Mesenchymal stem cell (in vitro differentiated cells and primary cell): ENCODE measurements around the gene LRIT3.

Experiments
- DNase-seq: peaks from one replicate; pipeline ENCODE4 v3.0.0-alpha.2; 2013
- H2AFZ ChIP-seq: one replicate; pipeline ENCODE4 v1.6.1; 2013; ENCODE audit warnings: low read depth, mild to moderate bottlenecking, control low read depth, inconsistent platforms, low read length, moderate library complexity
- H2AK5ac ChIP-seq: 2 replicates; pipeline ENCODE4 v1.6.1; 2013; ENCODE audit warnings: low read length, moderate library complexity, mild to moderate bottlenecking, inconsistent platforms; ENCODE audit not compliant: severe bottlenecking
- H2BK120ac ChIP-seq: one replicate; pipeline ENCODE4 v1.6.1; 2013; ENCODE audit warnings: low read depth, mild to moderate bottlenecking, inconsistent platforms, low read length, moderate library complexity
- H2BK12ac ChIP-seq, 2 experiments: one replicate each; pipeline ENCODE4 v1.6.1; 2013; ENCODE audit warnings: inconsistent platforms in 2 of 2, low read length in 2 of 2, mild to moderate bottlenecking in 2 of 2, moderate library complexity in 2 of 2, control low read depth in 1 of 2
- H2BK15ac ChIP-seq: one replicate; pipeline ENCODE4 v1.6.1; 2013; ENCODE audit warnings: mild to moderate bottlenecking, low read depth, inconsistent platforms; ENCODE audit not compliant: poor library complexity, severe bottlenecking
- H2BK5ac ChIP-seq: 2 replicates; pipeline ENCODE4 v1.6.1; 2013; ENCODE audit warnings: low read depth, mild to moderate bottlenecking, low read length, control low read depth, inconsistent platforms; ENCODE audit not compliant: poor library complexity, severe bottlenecking
- H3K14ac ChIP-seq, 2 experiments: one replicate each; pipeline ENCODE4 v1.6.1; 2013; ENCODE audit warnings: inconsistent platforms in 2 of 2, low read length in 2 of 2, control low read depth in 1 of 2, mild to moderate bottlenecking in 1 of 2, moderate library complexity in 1 of 2
- H3K18ac ChIP-seq, 2 experiments: one replicate each; pipeline ENCODE4 v1.6.1; 2013; ENCODE audit warnings: inconsistent platforms in 2 of 2, low read length in 2 of 2, control low read depth in 1 of 2, low read depth in 1 of 2, mild to moderate bottlenecking in 1 of 2
- H3K23ac ChIP-seq, 2 experiments: one replicate each; pipeline ENCODE4 v1.6.1; 2013; ENCODE audit warnings: inconsistent platforms in 2 of 2, low read length in 2 of 2, mild to moderate bottlenecking in 2 of 2, moderate library complexity in 2 of 2, control low read depth in 1 of 2
- H3K27ac ChIP-seq: 2 replicates; pipeline ENCODE4 v1.5.1; 2013; ENCODE audit warnings: mild to moderate bottlenecking, moderate library complexity, low read length, control low read depth, inconsistent platforms; ENCODE audit not compliant: poor library complexity, severe bottlenecking
- H3K27me3 ChIP-seq, 2 experiments: 2 replicates each; pipeline versions ENCODE4 v1.6.1 to v1.7.0; 2013; ENCODE audit warnings: low read length in 2 of 2, mild to moderate bottlenecking in 2 of 2, moderate library complexity in 2 of 2, control low read depth in 1 of 2, inconsistent platforms in 1 of 2; ENCODE audit not compliant: control insufficient read depth in 1 of 2, insufficient read depth in 1 of 2
- H3K36me3 ChIP-seq, 2 experiments: 2 replicates each; pipeline versions ENCODE4 v1.6.1 to v1.7.0; 2013; ENCODE audit warnings: low read length in 2 of 2, control low read depth in 1 of 2, inconsistent platforms in 1 of 2, low read depth in 1 of 2, mild to moderate bottlenecking in 1 of 2; ENCODE audit not compliant: insufficient read depth in 2 of 2, control insufficient read depth in 1 of 2
- H3K4ac ChIP-seq, 2 experiments: one replicate each; pipeline ENCODE4 v1.6.1; 2013; ENCODE audit warnings: inconsistent platforms in 2 of 2, low read length in 2 of 2, mild to moderate bottlenecking in 2 of 2, moderate library complexity in 2 of 2, control low read depth in 1 of 2, low read depth in 1 of 2
- H3K4me1 ChIP-seq: 2 replicates; pipeline ENCODE4 v1.6.1; 2013; ENCODE audit warnings: low read depth, low read length, control low read depth; ENCODE audit not compliant: control insufficient read depth, insufficient read depth
- H3K4me2 ChIP-seq: 2 replicates; pipeline ENCODE4 v1.6.1; 2013; ENCODE audit warnings: low read length, mild to moderate bottlenecking, inconsistent platforms; ENCODE audit not compliant: poor library complexity, severe bottlenecking
- H3K4me3 ChIP-seq, 2 experiments: 2 replicates each; pipeline versions ENCODE4 v1.5.1 to v1.7.0; 2013; ENCODE audit warnings: low read length in 2 of 2, mild to moderate bottlenecking in 2 of 2, control low read depth in 1 of 2, low read depth in 1 of 2; ENCODE audit not compliant: insufficient read depth in 1 of 2
- H3K79me1 ChIP-seq: replicated peaks from 2 replicates; pipeline ENCODE4 v1.6.1; 2013; ENCODE audit warnings: mild to moderate bottlenecking, control low read depth, low read length, inconsistent platforms; ENCODE audit not compliant: poor library complexity, severe bottlenecking
- H3K9ac ChIP-seq: 2 replicates; pipeline ENCODE4 v1.7.0; 2013; ENCODE audit warnings: mild to moderate bottlenecking, low read length, moderate library complexity
- H3K9me3 ChIP-seq: 2 replicates; pipeline ENCODE4 v1.7.0; 2013; ENCODE audit warnings: mild to moderate bottlenecking, low read length; ENCODE audit not compliant: control insufficient read depth
- H4K8ac ChIP-seq: one replicate; pipeline ENCODE4 v1.6.1; 2013; ENCODE audit warnings: inconsistent platforms, mild to moderate bottlenecking, low read length, moderate library complexity
- H4K91ac ChIP-seq: one replicate; pipeline ENCODE4 v1.6.1; 2013; ENCODE audit warnings: mild to moderate bottlenecking, low read length, inconsistent platforms
- WGBS: methylation state at CpG from one replicate; pipeline ENCODE4 v1.1.7; 2013; ENCODE audit warnings: mixed read lengths; 5-methylcytosine and 5-hydroxymethylcytosine counted together

LRIT3 gene

GRCh38 chr4:109914322-109914721 lies 66.4 kb downstream of the LRIT3 start:
- WGBS = 98% methylated on average over 3 of the region's 3 CpGs
- Histone ChIP-seq H3K36me3 (no peaks in the 10 kb centered on the region), H2BK12ac (no peak overlapping the region), H4K91ac (no peak overlapping the region), H2AFZ (no peak overlapping the region), H3K27ac (no peak overlapping the region), H3K9ac (no peak overlapping the region), H2AK5ac (no peak overlapping the region), H3K4me1 (peaks cover 4% of the 10 kb centered on the region), H3K27me3 (peaks cover 3 to 19% of the 10 kb centered on the region in 2 experiments), H3K79me1 (no peaks in the 10 kb centered on the region), H3K18ac (no peak overlapping the region), H3K4me2 (no peak overlapping the region), H2BK120ac (no peak overlapping the region), H3K23ac (no peak overlapping the region), H2BK15ac (no peak overlapping the region), H3K9me3 (no peaks in the 10 kb centered on the region), H4K8ac (no peak overlapping the region), H3K4ac (no peak overlapping the region), H2BK5ac (no peak overlapping the region), H3K14ac (no peak overlapping the region), H3K4me3 (no peak overlapping the region)
- no peak for DNase-seq

- 83% methylated on average over 6 of the region's 8 CpGs for WGBS
- H3K9me3 ChIP-seq = no peaks in the 10 kb centered on the region
- H4K91ac ChIP-seq = no peak overlapping the region
- no peak overlapping the region for H2BK120ac ChIP-seq
- no peak overlapping the region for H2BK5ac ChIP-seq
- H3K4me2 ChIP-seq = no peak overlapping the region
- no peak overlapping the region for H3K23ac ChIP-seq
- H3K27me3 ChIP-seq = peaks cover 3 to 19% of the 10 kb centered on the region in 2 experiments
- no peak overlapping the region for H3K9ac ChIP-seq
- H3K14ac ChIP-seq = no peak overlapping the region
- no peak overlapping the region for H3K4ac ChIP-seq
- DNase-seq = no peak
- H3K4me1 ChIP-seq = peaks cover 4% of the 10 kb centered on the region
- no peaks in the 10 kb centered on the region for H3K36me3 ChIP-seq
- H2AK5ac ChIP-seq = no peak overlapping the region
- H3K27ac ChIP-seq = no peak overlapping the region
- no peak overlapping the region for H2BK15ac ChIP-seq
- H3K4me3 ChIP-seq = no peak overlapping the region
- H4K8ac ChIP-seq = no peak overlapping the region
- H3K18ac ChIP-seq = no peak overlapping the region
- no peak overlapping the region for H2BK12ac ChIP-seq
- H3K79me1 ChIP-seq = no peaks in the 10 kb centered on the region
- H2AFZ ChIP-seq = no peak overlapping the region
Measured at GRCh38 chr4:109915385-109916026, 67.6 kb downstream of the LRIT3 start.

DNA sequence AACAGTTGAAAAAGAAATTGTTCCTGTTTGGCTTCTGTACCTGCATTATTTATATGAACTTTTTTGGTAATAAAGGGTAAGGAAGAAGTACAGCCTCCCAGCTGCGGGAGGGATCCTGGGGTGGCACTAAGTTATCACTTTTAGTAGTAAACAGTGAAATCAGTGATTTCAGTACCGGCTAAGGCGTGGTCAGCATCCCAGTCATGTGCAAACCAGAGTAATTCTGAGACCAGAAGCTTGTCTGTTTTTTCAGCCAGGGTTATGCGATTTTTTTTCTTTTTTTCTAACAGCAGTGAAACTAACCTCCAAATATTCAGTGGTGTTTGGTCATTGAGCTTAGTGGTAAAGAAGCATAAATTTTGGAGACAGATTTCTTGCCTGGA lies 68.1 kb downstream of the LRIT3 start:
- H3K14ac ChIP-seq = no peak overlapping the region
- no peaks in the 10 kb centered on the region for H3K36me3 ChIP-seq
- no peak overlapping the region for H2BK120ac ChIP-seq
- no peak overlapping the region for H3K4me3 ChIP-seq
- no peak overlapping the region for H3K4me2 ChIP-seq
- no peak for DNase-seq
- H3K4me1 ChIP-seq = peaks cover 4% of the 10 kb centered on the region
- no peak overlapping the region for H2BK5ac ChIP-seq
- H3K23ac ChIP-seq = no peak overlapping the region
- H3K9me3 ChIP-seq = no peaks in the 10 kb centered on the region
- WGBS = 51% methylated on average over 3 of the region's 4 CpGs
- H3K4ac ChIP-seq = no peak overlapping the region
- no peak overlapping the region for H4K8ac ChIP-seq
- no peak overlapping the region for H3K9ac ChIP-seq
- no peak overlapping the region for H3K27ac ChIP-seq
- no peak overlapping the region for H4K91ac ChIP-seq
- no peak overlapping the region for H2AFZ ChIP-seq
- no peak overlapping the region for H2BK12ac ChIP-seq
- H2AK5ac ChIP-seq = no peak overlapping the region
- H3K79me1 ChIP-seq = no peaks in the 10 kb centered on the region
- peaks cover 3 to 19% of the 10 kb centered on the region in 2 experiments for H3K27me3 ChIP-seq
- no peak overlapping the region for H2BK15ac ChIP-seq
- H3K18ac ChIP-seq = no peak overlapping the region

GRCh38 chr4:109921384-109921808 lies 73.5 kb downstream of the LRIT3 start:
- WGBS = no CpG with 5 or more reads among the region's 1 CpG
- H3K27ac ChIP-seq = no peak overlapping the region

More at GRCh38 chr4:109921384-109921808, 73.5 kb downstream of the LRIT3 start:
- no peak overlapping the region for H4K91ac ChIP-seq
- no peak overlapping the region for H2BK5ac ChIP-seq
- no peak overlapping the region for H3K9ac ChIP-seq
- H4K8ac ChIP-seq = no peak overlapping the region
- no peak overlapping the region for H3K4ac ChIP-seq
- no peaks in the 10 kb centered on the region for H3K36me3 ChIP-seq
- no peak overlapping the region for H2BK120ac ChIP-seq
- no peak overlapping the region for H3K14ac ChIP-seq
- no peaks in the 10 kb centered on the region for H3K27me3 ChIP-seq
- H2AK5ac ChIP-seq = no peak overlapping the region
- no peaks in the 10 kb centered on the region for H3K79me1 ChIP-seq
- peak; percentile 96 for DNase-seq
- no peak overlapping the region for H3K4me2 ChIP-seq
- H3K4me3 ChIP-seq = no peak overlapping the region
- no peak overlapping the region for H2BK15ac ChIP-seq
- no peaks in the 10 kb centered on the region for H3K4me1 ChIP-seq
- H3K18ac ChIP-seq = no peak overlapping the region
- no peak overlapping the region for H2BK12ac ChIP-seq
- H3K9me3 ChIP-seq = no peaks in the 10 kb centered on the region
- H2AFZ ChIP-seq = no peak overlapping the region
- no peak overlapping the region for H3K23ac ChIP-seq
